Naive thymus-derived CD4-positive, alpha-beta T cell (primary cell): ENCODE measurements around the gene HOXC5. TPM values are rescaled to one million over a fixed set of nuclear protein-coding genes. Genes with fewer than 3 reads are reported as not detected.

Experiments used
- ATAC-seq: fragments of 150-1000 bp; cut with Tn5 transposase; 2 replicates; pipeline ENCODE4 v1.10.0; 2021; ENCODE audit warnings: mild to moderate bottlenecking, moderate library complexity
- CTCF ChIA-PET: fragments of 350-600 bp; sonication (Branson Sonifier 250); formaldehyde crosslinking; loops from one replicate; lab custom pipeline; 2021; ENCODE audit warnings: antibody characterized with exemption; lab: Charles Lee
- POLR2A ChIA-PET: fragments of 350-600 bp; sonication (Branson Sonifier 250); formaldehyde crosslinking; loops from one replicate; lab custom pipeline; 2021; ENCODE audit warnings: antibody characterized with exemption, inconsistent platforms; lab: Charles Lee
- DNase-seq, 9 donors: peaks; one replicate each; pipeline versions ENCODE4 v3.0.0 to v3.0.0-alpha.2; 2020 to 2022; ENCODE audit warnings: mixed read lengths in 1 of 9
- H3K27ac ChIP-seq: one replicate; pipeline ENCODE4 v1.7.0; 2013; ENCODE audit warnings: mild to moderate bottlenecking, low read depth, low read length, moderate library complexity
- H3K27me3 ChIP-seq, 2 donors: one replicate each; pipeline ENCODE4 v1.7.0; 2013; ENCODE audit warnings: low read length in 2 of 2, mild to moderate bottlenecking in 2 of 2, moderate library complexity in 2 of 2; ENCODE audit not compliant: control insufficient read depth in 2 of 2, insufficient read depth in 2 of 2
- H3K36me3 ChIP-seq, 3 experiments: 1 replicate in 2 of 3; 2 replicates in 1 of 3; pipeline ENCODE4 v1.7.0; 2013; ENCODE audit warnings: low read length in 3 of 3, mild to moderate bottlenecking in 3 of 3, moderate library complexity in 1 of 3; ENCODE audit not compliant: insufficient read depth in 3 of 3, control insufficient read depth in 2 of 3
- H3K4me1 ChIP-seq, 2 donors: one replicate each; pipeline ENCODE4 v1.7.0; 2013; ENCODE audit warnings: low read length in 2 of 2, mild to moderate bottlenecking in 2 of 2, moderate library complexity in 1 of 2; ENCODE audit not compliant: control insufficient read depth in 2 of 2, insufficient read depth in 2 of 2
- H3K4me3 ChIP-seq: 2 replicates; pipeline ENCODE4 v1.7.0; 2013; ENCODE audit warnings: mild to moderate bottlenecking, low read length
- H3K9me3 ChIP-seq, 3 experiments: 1 replicate in 2 of 3; 2 replicates in 1 of 3; pipeline ENCODE4 v1.7.0; 2013; ENCODE audit warnings: low read length in 3 of 3; ENCODE audit not compliant: control insufficient read depth in 2 of 3
- H3K27ac Mint-ChIP-seq, 9 donors: one replicate each; pipeline ENCODE4 v1.8.0; 2020 to 2022; ENCODE audit warnings: mixed read lengths in 9 of 9, mild to moderate bottlenecking in 8 of 9, moderate library complexity in 5 of 9, inconsistent platforms in 2 of 9
- H3K27me3 Mint-ChIP-seq, 5 donors: one replicate each; pipeline ENCODE4 v1.8.0; 2021 to 2022; ENCODE audit warnings: mixed read lengths in 5 of 5, mild to moderate bottlenecking in 1 of 5
- H3K36me3 Mint-ChIP-seq, 5 donors: one replicate each; pipeline ENCODE4 v1.8.0; 2020 to 2022; ENCODE audit warnings: mixed read lengths in 5 of 5, mild to moderate bottlenecking in 3 of 5, inconsistent platforms in 1 of 5
- H3K4me1 Mint-ChIP-seq, 7 donors: one replicate each; pipeline ENCODE4 v1.8.0; 2020 to 2022; ENCODE audit warnings: mixed read lengths in 7 of 7, mild to moderate bottlenecking in 3 of 7, inconsistent platforms in 1 of 7
- H3K4me3 Mint-ChIP-seq, 10 donors: one replicate each; pipeline ENCODE4 v1.8.0; 2020 to 2022; ENCODE audit warnings: mild to moderate bottlenecking in 10 of 10, mixed read lengths in 10 of 10, moderate library complexity in 6 of 10, inconsistent platforms in 2 of 10
- H3K9me3 Mint-ChIP-seq, 11 donors: one replicate each; pipeline ENCODE4 v1.8.0; 2020 to 2022; ENCODE audit warnings: mixed read lengths in 11 of 11, mild to moderate bottlenecking in 4 of 11, inconsistent platforms in 1 of 11, moderate library complexity in 1 of 11
- intact Hi-C, 2 donors: fragments of 100-400 bp; cut with micrococcal nuclease; formaldehyde crosslinking; loops; one replicate each; pipeline ENCODE4 v1.15.1; 2023
- polyA plus RNA-seq, 2 donors: library from polyadenylated mRNA; unstranded; fragments of 300-500 nt; fragmentation: Illumina TruSeq; gene quantifications; one replicate each; pipeline ENCODE4 v1.2.3, GENCODE V29; 2021
- total RNA-seq, 6 experiments: library from RNA in 5 of 6; stranded (reverse) in 5 of 6; gene quantifications; 1 replicate in 5 of 6; 2 replicates in 1 of 6; pipeline ENCODE4 v1.2.3 and lab custom pipeline; 2021 to 2026

Gene HOXC5
- total and polyA plus RNA-seq, 7 experiments from 2014 or later = not detected

- DNase-seq (no peak), ATAC-seq (no peak)
- H3K4me1 ChIP-seq = peaks cover 11 to 31% of the 10 kb centered on the region in 2 donors
- H3K4me3 ChIP-seq = no peak overlapping the region
- H3K27ac ChIP-seq = no peak overlapping the region
- intact Hi-C loops = loop anchor here in 1 of 2 donors (5.0 kb wide), 2 partner anchors 94 to 109 kb away; no protein-coding TSS in a partner anchor
- H3K27me3 ChIP-seq = peaks cover 16 to 64% of the 10 kb centered on the region in 2 donors
- Mint-ChIP-seq H3K36me3 (peaks cover 0 to 6% (median 0%) of the 10 kb centered on the region in 5 donors), H3K4me1 (peaks cover 18 to 62% (median 56%) of the 10 kb centered on the region in 7 donors), H3K27ac (peak overlapping the region in 1 of 9 donors; percentile 64), H3K9me3 (peaks cover 0 to 13% (median 1%) of the 10 kb centered on the region in 11 donors), H3K27me3 (peaks cover 83 to 97% (median 90%) of the 10 kb centered on the region in 5 donors), H3K4me3 (peak overlapping the region in 5 of 10 donors; percentile 25 to 77 (median 56))
- peaks cover 0 to 3% (median 0%) of the 10 kb centered on the region in 3 experiments for H3K9me3 ChIP-seq
- H3K36me3 ChIP-seq = no peaks in the 10 kb centered on the region
- POLR2A ChIA-PET = interaction anchor here (0.6 to 1.0 kb wide), 4 partner anchors 21 to 496 kb away, joined by 3 to 5 read pairs (median 4); partner anchors contain the start of gene SMUG1
- CTCF ChIA-PET = interaction anchor here (0.5 kb wide), 1 partner anchor 147 kb away, joined by 6 read pairs; no protein-coding TSS in a partner anchor
Observed at GRCh38 chr12:54051026-54051842, 18.4 kb downstream of the HOXC5 start.

GRCh38 chr12:54051874-54052437, 19.1 kb downstream of the HOXC5 start:
- Mint-ChIP-seq H3K27me3 (peaks cover 81 to 94% (median 85%) of the 10 kb centered on the region in 5 donors), H3K9me3 (peaks cover 0 to 9% (median 1%) of the 10 kb centered on the region in 11 donors), H3K4me1 (peaks cover 18 to 54% (median 51%) of the 10 kb centered on the region in 7 donors), H3K27ac (peak overlapping the region in 1 of 9 donors; percentile 13), H3K4me3 (peak overlapping the region in 9 of 10 donors; percentile 7 to 77 (median 30)), H3K36me3 (peaks cover 0 to 6% (median 0%) of the 10 kb centered on the region in 5 donors)
- H3K36me3 ChIP-seq = no peaks in the 10 kb centered on the region
- DNase-seq (no peak), ATAC-seq (no peak)
- H3K4me1 ChIP-seq = peaks cover 11 to 28% of the 10 kb centered on the region in 2 donors
- no peak overlapping the region for H3K4me3 ChIP-seq
- no peak overlapping the region for H3K27ac ChIP-seq
- POLR2A ChIA-PET = interaction anchor here (0.7 kb wide), 1 partner anchor 101 kb away, joined by 5 read pairs; no protein-coding TSS in a partner anchor
- H3K9me3 ChIP-seq = peaks cover 0 to 3% (median 0%) of the 10 kb centered on the region in 3 experiments
- peaks cover 10 to 56% of the 10 kb centered on the region in 2 donors for H3K27me3 ChIP-seq
- intact Hi-C loops = loop anchor here in 1 of 2 donors (5.0 kb wide), 2 partner anchors 95 to 110 kb away; no protein-coding TSS in a partner anchor
- CTCF ChIA-PET = interaction anchor here (1.3 to 1.7 kb wide), 3 partner anchors 13 to 155 kb away, joined by 4 read pairs; partner anchors contain the start of gene HOXC5

- no peaks in the 10 kb centered on the region for H3K36me3 ChIP-seq
- peak overlapping the region; percentile 63 for H3K4me3 ChIP-seq
- Mint-ChIP-seq H3K36me3 (peaks cover 0 to 6% (median 0%) of the 10 kb centered on the region in 5 donors), H3K4me3 (peak overlapping the region; percentile 39 to 90 (median 74)), H3K27ac (peak overlapping the region in 2 of 9 donors; percentile 2 to 13), H3K4me1 (peaks cover 18 to 54% (median 46%) of the 10 kb centered on the region in 7 donors), H3K9me3 (peaks cover 0 to 9% (median 1%) of the 10 kb centered on the region in 11 donors), H3K27me3 (peaks cover 84 to 94% (median 87%) of the 10 kb centered on the region in 5 donors)
- H3K27me3 ChIP-seq = peaks cover 10 to 52% of the 10 kb centered on the region in 2 donors
- intact Hi-C loops = loop anchor here in 1 of 2 donors (5.0 kb wide), 2 partner anchors 95 to 110 kb away; no protein-coding TSS in a partner anchor
- peaks cover 0 to 3% (median 0%) of the 10 kb centered on the region in 3 experiments for H3K9me3 ChIP-seq
- CTCF ChIA-PET = interaction anchor here (0.8 to 1.7 kb wide), 5 partner anchors 14 to 162 kb away, joined by 4 read pairs; partner anchors contain the start of gene HOXC5
- no peak overlapping the region for H3K27ac ChIP-seq
- POLR2A ChIA-PET = interaction anchor here (1.1 kb wide), 1 partner anchor 23 kb away, joined by 4 read pairs; no protein-coding TSS in a partner anchor
- H3K4me1 ChIP-seq = peaks cover 11 to 23% of the 10 kb centered on the region in 2 donors
- ATAC-seq = peak; percentile 10
- no peak for DNase-seq
Observed at GRCh38 chr12:54052438-54053002, 19.7 kb downstream of the HOXC5 start.

GRCh38 chr12:54053003-54053750, 20.3 kb downstream of the HOXC5 start:
- peaks cover 85 to 94% (median 86%) of the 10 kb centered on the region in 5 donors for H3K27me3 Mint-ChIP-seq
- peak overlapping the region; percentile 63 for H3K4me3 ChIP-seq
- no peaks in the 10 kb centered on the region for H3K9me3 ChIP-seq
- peaks cover 11 to 23% of the 10 kb centered on the region in 2 donors for H3K4me1 ChIP-seq
- intact Hi-C loops = loop anchor here in 1 of 2 donors (5.0 kb wide), 2 partner anchors 96 to 111 kb away; no protein-coding TSS in a partner anchor
- ChIA-PET CTCF (interaction anchor here (0.8 to 1.7 kb wide), 5 partner anchors 14 to 161 kb away, joined by 4 read pairs; partner anchors contain the start of gene HOXC5), POLR2A (interaction anchor here (1.1 kb wide), 1 partner anchor 24 kb away, joined by 4 read pairs; no protein-coding TSS in a partner anchor)
- peak overlapping the region; percentile 43 to 90 (median 77) for H3K4me3 Mint-ChIP-seq
- H3K4me1 Mint-ChIP-seq = peaks cover 15 to 50% (median 42%) of the 10 kb centered on the region in 7 donors
- ATAC-seq = peak; percentile 62
- DNase-seq = no peak
- H3K9me3 Mint-ChIP-seq = peaks cover 0 to 9% (median 1%) of the 10 kb centered on the region in 11 donors
- H3K27ac Mint-ChIP-seq = peak overlapping the region in 2 of 9 donors; percentile 5 to 18
- H3K27ac ChIP-seq = no peak overlapping the region
- H3K36me3 ChIP-seq = no peaks in the 10 kb centered on the region
- peaks cover 10 to 52% of the 10 kb centered on the region in 2 donors for H3K27me3 ChIP-seq
- H3K36me3 Mint-ChIP-seq = peaks cover 0 to 6% (median 0%) of the 10 kb centered on the region in 5 donors
